ENCODE results near the gene PDE11A. TPM values are rescaled to one million over a fixed set of nuclear protein-coding genes. Genes with fewer than 3 reads are reported as not detected.

The PDE11A gene
- total RNA-seq, 1 donor from 2014 or later: not detected

DNA sequence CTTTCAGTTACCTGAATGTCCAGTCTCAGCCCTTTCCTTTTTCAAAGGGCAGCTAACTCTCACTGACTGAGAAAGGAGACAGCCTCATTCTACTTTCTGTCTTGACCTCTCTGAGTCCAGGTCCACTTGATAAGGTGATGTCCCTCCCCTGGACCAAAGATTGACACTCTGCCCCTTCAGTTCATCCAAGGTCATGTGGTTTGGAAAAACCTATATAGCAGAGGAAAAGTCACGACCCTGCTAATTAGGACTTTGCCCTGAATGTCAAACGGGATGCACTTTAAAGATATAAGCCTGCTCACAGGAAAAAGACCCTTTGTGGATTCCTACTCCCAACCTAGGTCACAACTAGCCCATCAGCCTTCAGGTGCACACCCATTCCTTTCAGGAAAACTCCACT lies 471.7 kb downstream of the PDE11A start:
- Mint-ChIP-seq H3K36me3 (ENCODE audit: low read depth) (no peaks in the 10 kb centered on the region), H3K4me3 (no peak overlapping the region), H3K4me1 (peaks cover 7% of the 10 kb centered on the region), H3K9me3 (no peaks in the 10 kb centered on the region), H3K27me3 (peaks cover 1% of the 10 kb centered on the region), H3K27ac (no peak overlapping the region)
- intact Hi-C loops (cut with micrococcal nuclease): loop anchor here (5.0 to 10.0 kb wide), 2 partner anchors 49 to 116 kb away; a partner anchor contains a TSS
- DNase-seq: no peak

DNA sequence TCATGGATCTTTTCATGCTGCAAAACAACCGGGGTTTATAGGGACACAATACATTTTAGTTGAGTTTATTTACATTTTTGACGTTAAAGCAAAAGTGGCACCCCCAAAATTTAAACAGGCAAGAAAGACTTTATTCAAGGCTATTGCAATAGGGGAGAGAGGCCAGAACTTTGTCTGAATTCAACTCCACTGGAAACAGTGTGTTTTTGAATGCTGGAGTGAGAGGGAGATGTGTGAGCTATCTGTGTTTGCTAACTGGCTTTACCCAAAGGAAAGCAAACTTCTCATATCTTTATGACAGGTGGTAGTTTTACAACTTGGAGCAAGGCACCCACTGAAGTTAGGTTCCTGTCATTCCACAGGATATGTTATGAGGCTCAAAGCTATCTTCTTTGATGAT lies 472.6 kb downstream of the PDE11A start:
- H3K4me3 Mint-ChIP-seq: no peak overlapping the region
- DNase-seq: no peak
- H3K9me3 Mint-ChIP-seq: no peaks in the 10 kb centered on the region
- intact Hi-C loops (cut with micrococcal nuclease): loop anchor here (5.0 to 10.0 kb wide), 2 partner anchors 48 to 115 kb away; a partner anchor contains a TSS
- no peaks in the 10 kb centered on the region for H3K36me3 Mint-ChIP-seq (ENCODE audit: low read depth)
- H3K27ac Mint-ChIP-seq: no peak overlapping the region
- H3K4me1 Mint-ChIP-seq: peaks cover 7% of the 10 kb centered on the region
- H3K27me3 Mint-ChIP-seq: peaks cover 1% of the 10 kb centered on the region

DNA sequence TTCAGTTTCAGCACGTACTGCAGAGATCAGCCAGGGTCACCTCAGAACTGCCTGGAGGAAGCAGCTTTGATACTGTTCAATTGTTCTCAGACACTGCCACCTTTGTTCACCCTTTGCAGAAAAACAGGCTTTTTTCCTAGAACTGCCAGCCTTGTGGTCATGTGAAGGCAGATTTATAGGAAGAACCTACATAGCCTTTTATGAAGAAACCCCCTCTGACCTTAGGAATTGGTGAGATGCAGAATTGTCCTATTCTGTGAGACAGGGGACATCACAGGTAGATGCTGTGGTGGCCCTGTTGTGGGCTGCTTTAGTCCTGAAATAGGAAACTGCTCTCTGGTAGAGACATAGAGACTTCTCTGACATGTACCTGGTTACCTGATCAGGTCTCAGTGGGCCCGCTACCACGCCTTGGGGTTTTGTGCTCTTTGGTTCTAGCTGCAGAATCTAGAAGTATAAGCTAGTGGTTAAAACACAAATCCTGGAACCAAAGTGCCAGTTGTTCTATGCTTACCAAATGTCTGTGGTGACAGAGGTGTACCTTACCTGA lies 473.4 kb downstream of the PDE11A start:
- no peaks in the 10 kb centered on the region for H3K9me3 Mint-ChIP-seq
- peaks cover 1% of the 10 kb centered on the region for H3K27me3 Mint-ChIP-seq
- no peak overlapping the region for H3K4me3 Mint-ChIP-seq
- intact Hi-C loops (cut with micrococcal nuclease): no loop called here
- no peak overlapping the region for H3K27ac Mint-ChIP-seq
- H3K4me1 Mint-ChIP-seq: peaks cover 7% of the 10 kb centered on the region
- H3K36me3 Mint-ChIP-seq (ENCODE audit: low read depth): no peaks in the 10 kb centered on the region
- no peak for DNase-seq

DNA sequence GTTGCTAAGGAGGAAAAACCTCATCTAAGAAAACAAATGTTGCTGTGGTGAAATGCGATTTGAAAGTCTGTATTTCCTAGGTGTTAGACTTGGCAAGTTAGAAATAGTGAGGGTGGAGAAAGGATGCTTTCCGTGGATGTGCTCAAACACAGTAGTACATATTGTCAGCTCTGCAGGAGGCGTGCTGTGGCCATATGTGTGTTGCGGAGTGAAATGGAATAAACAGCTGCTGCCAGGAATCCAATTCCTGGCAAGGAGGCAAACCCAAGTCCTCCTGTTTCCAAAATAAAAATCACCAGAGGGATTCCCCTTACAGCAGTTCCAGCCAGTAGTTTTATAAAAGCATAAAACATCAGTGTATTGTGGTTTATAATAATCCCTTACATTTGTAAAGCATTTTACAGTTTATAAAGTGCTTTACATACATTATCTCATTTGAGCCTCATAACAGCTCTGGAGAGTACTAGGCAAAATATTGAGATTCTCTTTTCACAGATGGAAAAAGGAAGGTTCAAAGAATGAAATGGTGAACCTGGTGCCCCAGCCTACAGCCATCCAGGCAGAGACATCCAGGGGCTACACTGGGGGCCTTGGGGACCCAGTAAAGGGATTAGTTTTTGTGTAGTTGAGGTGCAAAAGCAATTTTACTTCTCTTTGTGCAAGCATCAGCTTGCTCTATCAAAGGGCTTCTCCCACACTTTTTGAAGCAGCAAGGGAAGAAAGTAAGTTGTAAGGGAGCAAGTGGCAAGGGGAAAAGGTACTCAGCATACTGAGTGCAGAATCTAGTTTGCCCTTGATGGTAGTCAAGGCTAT lies 474.0 kb downstream of the PDE11A start:
- no peaks in the 10 kb centered on the region for H3K36me3 Mint-ChIP-seq (ENCODE audit: low read depth)
- peaks cover 7% of the 10 kb centered on the region for H3K4me1 Mint-ChIP-seq
- peaks cover 1% of the 10 kb centered on the region for H3K27me3 Mint-ChIP-seq
- intact Hi-C loops (cut with micrococcal nuclease): no loop called here
- no peak overlapping the region for H3K27ac Mint-ChIP-seq
- no peak for DNase-seq
- H3K4me3 Mint-ChIP-seq: no peak overlapping the region
- no peaks in the 10 kb centered on the region for H3K9me3 Mint-ChIP-seq

DNA sequence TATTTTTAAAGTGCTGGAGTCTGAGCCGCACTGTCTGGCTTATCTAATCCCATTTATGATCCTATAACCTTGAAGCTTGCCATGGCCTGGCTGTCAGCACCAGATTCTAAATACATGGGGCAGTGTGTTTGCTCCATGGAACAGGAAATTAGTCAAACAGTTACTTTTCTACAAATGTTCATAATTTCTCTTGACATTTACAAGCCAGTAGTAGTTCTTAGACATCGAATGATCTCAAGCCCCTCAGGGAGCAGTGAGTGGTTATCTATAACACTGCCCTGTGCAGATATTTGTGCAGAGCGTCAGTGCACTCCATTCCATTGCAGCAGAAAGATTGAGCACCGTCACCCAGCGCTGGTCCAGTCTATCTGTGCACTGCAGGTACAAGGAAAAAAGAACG lies 474.8 kb downstream of the PDE11A start:
- H3K27ac Mint-ChIP-seq: no peak overlapping the region
- H3K9me3 Mint-ChIP-seq: no peaks in the 10 kb centered on the region
- DNase-seq: no peak
- intact Hi-C loops (cut with micrococcal nuclease): no loop called here
- H3K36me3 Mint-ChIP-seq (ENCODE audit: low read depth): no peaks in the 10 kb centered on the region
- H3K4me1 Mint-ChIP-seq: peaks cover 7% of the 10 kb centered on the region
- no peak overlapping the region for H3K4me3 Mint-ChIP-seq
- H3K27me3 Mint-ChIP-seq: peaks cover 1% of the 10 kb centered on the region

DNA sequence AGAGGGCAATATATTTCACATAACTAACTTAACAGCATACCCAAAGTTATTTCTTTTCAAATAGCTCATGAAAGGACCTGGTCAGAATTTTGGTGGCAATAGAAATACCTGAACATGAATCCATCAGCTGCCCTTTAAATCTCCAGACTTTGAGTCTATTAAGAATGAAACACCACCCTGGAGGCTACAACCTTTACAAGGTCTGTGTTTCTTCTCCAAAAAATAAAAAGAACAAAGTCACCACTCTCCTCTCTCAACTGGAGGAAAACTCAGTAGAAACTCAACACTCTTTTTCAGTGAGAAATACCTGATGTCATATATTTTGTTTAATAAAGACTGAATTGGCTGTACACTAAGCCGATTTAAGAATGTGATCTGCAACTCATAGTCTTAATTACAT lies 475.7 kb downstream of the PDE11A start:
- intact Hi-C loops (cut with micrococcal nuclease): no loop called here
- H3K4me3 Mint-ChIP-seq: no peak overlapping the region
- DNase-seq: no peak
- no peak overlapping the region for H3K27ac Mint-ChIP-seq
- H3K36me3 Mint-ChIP-seq (ENCODE audit: low read depth): no peaks in the 10 kb centered on the region
- H3K27me3 Mint-ChIP-seq: no peaks in the 10 kb centered on the region
- H3K4me1 Mint-ChIP-seq: peaks cover 7% of the 10 kb centered on the region
- no peaks in the 10 kb centered on the region for H3K9me3 Mint-ChIP-seq

DNA sequence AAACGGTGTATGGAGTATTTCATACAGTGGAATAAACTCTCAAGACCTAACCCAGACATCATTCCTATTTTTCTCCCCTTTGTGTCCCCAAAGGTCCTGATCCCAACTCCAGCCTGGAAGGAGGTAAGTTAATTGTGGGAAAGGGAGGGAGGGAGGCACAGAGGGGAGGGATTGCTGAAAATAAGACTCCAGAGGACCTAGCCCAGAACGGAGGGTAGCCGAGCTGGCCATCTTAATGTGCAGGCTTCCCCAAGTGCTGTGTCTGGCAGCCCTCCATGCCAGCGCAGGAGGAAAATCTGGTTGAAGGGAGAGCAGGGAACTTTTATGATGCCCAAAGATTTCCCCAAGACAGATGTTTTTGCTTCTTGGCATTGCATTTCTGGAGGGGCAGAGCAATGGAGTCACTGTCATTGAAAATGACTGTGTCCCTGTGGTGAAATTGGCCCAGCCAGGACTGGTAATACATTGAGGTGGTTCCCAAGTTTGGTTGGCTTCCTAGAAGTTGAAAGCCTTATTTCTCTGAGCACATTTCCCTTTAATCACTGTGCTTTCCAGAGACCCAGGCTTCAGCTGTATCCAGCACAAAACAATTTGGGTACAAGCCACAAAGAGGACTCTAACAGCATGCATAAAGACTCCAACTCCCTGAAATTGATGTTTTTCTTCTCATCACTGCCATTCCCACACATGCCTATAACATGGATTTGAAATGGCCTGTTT lies 477.3 kb downstream of the PDE11A start:
- no peaks in the 10 kb centered on the region for H3K27me3 Mint-ChIP-seq
- H3K9me3 Mint-ChIP-seq: no peaks in the 10 kb centered on the region
- DNase-seq: no peak
- no peak overlapping the region for H3K4me3 Mint-ChIP-seq
- H3K4me1 Mint-ChIP-seq: peaks cover 7% of the 10 kb centered on the region
- H3K27ac Mint-ChIP-seq: no peak overlapping the region
- no peaks in the 10 kb centered on the region for H3K36me3 Mint-ChIP-seq (ENCODE audit: low read depth)
- intact Hi-C loops (cut with micrococcal nuclease): no loop called here

DNA sequence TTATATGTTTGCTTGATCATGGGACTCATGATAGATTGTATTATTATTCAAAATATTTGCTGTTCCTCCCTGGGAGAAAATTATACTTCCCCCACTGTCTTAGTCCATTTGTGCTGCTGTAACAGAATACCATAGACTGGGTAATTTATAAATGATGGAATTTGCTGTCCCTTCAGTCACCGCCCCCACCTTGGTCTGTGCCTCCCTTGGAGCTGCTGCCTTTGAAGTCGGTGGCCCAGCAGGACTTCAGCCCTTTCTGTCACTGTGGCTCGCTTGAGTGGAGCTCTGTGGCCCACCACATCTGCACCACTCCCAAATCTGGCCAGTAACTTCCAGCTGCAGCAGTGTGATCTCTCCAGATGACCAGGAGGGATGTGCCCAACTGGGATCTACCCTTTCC lies 479.2 kb downstream of the PDE11A start:
- Mint-ChIP-seq H3K36me3 (ENCODE audit: low read depth) (no peaks in the 10 kb centered on the region), H3K4me1 (peaks cover 2% of the 10 kb centered on the region), H3K27me3 (peaks cover 3% of the 10 kb centered on the region), H3K4me3 (no peak overlapping the region), H3K27ac (no peak overlapping the region), H3K9me3 (no peaks in the 10 kb centered on the region)
- no peak for DNase-seq
- intact Hi-C loops (cut with micrococcal nuclease): no loop called here

DNA sequence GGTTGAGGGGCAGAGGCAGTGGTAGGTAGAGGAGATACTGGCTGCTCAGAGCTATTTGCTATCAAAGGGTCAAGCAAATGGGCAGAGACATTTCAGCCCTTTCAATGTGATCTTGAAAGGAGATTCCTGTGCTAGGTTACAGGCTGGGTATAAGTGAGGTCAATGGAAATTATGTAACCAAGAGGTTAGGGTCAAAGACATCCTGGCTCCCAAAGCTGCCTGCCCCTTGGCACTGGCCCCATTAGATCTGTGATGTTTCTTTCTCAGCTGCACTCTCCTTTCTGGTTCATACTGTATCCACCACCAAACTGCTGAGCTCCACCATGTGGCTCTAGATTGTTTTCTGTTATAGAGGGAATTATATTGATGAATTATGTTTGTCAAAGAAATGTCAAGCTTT lies 479.6 kb downstream of the PDE11A start:
- no peaks in the 10 kb centered on the region for H3K36me3 Mint-ChIP-seq (ENCODE audit: low read depth)
- peaks cover 3% of the 10 kb centered on the region for H3K27me3 Mint-ChIP-seq
- H3K4me3 Mint-ChIP-seq: no peak overlapping the region
- H3K27ac Mint-ChIP-seq: no peak overlapping the region
- intact Hi-C loops (cut with micrococcal nuclease): no loop called here
- no peaks in the 10 kb centered on the region for H3K9me3 Mint-ChIP-seq
- H3K4me1 Mint-ChIP-seq: peaks cover 2% of the 10 kb centered on the region
- no peak for DNase-seq

DNA sequence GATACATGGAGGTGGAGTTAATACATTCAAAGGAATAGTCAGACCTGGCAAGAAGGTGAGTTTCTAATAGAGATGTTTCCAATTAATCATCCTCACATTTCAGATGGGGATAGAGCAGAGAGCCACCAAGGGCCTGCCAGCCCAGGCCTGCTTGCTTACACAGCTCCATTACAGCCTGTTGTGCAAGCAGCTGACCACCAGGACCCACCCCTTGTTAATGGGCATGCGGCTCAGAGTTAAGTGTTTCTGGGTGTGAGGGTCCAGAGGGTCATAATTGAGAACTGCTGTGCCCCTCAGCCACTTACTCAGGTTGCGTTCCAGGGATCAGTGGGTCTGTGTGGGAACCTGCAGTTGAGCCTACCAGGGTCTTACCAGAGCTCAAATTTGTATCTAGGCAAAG lies 480.2 kb downstream of the PDE11A start:
- H3K4me1 Mint-ChIP-seq: no peaks in the 10 kb centered on the region
- no peak overlapping the region for H3K27ac Mint-ChIP-seq
- H3K36me3 Mint-ChIP-seq (ENCODE audit: low read depth): no peaks in the 10 kb centered on the region
- intact Hi-C loops (cut with micrococcal nuclease): no loop called here
- H3K27me3 Mint-ChIP-seq: peaks cover 3% of the 10 kb centered on the region
- DNase-seq: no peak
- no peaks in the 10 kb centered on the region for H3K9me3 Mint-ChIP-seq
- no peak overlapping the region for H3K4me3 Mint-ChIP-seq

DNA sequence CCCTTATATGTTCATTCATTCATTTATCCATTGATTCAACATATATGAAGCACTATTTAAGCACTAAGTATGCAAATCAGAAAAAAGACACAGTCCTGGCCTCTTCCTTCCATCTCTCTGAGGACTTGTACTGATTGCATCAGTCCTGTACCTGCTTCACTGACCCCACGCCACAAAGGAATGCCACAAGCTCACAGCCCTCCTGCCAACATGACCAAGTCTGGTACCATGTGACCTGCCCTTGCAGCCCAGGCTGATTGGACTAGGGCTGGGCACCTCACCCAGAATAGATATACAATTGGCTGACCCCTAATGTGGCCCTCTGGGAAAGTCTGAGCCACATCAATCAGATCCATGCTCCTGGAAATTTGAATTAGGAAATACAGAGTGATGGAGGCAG lies 483.4 kb downstream of the PDE11A start:
- Mint-ChIP-seq H3K36me3 (ENCODE audit: low read depth) (no peaks in the 10 kb centered on the region), H3K27me3 (peaks cover 3% of the 10 kb centered on the region), H3K27ac (no peak overlapping the region), H3K9me3 (no peaks in the 10 kb centered on the region), H3K4me3 (no peak overlapping the region), H3K4me1 (peaks cover 3% of the 10 kb centered on the region)
- no peak for DNase-seq
- intact Hi-C loops (cut with micrococcal nuclease): no loop called here

DNA sequence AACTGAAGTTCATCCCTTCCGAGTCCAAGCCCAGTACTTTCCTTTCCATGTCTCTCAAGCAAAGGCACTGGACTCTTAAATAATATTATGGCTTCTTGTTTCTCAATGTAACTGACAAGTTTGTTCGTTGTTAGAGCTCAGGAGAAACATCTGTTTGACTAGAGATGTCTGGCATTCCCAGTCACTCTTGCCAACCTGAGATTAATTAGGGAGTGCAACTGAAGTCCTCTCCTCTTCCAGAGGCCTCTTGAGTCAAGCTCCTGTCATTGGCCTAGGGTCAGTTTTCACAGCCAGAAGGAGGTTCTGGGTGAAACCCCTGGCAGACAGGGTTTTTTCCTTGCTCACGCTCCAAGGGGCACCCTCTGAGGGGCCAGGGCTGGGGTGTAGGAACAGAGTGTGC lies 483.9 kb downstream of the PDE11A start:
- intact Hi-C loops (cut with micrococcal nuclease): no loop called here
- Mint-ChIP-seq H3K27me3 (peaks cover 3% of the 10 kb centered on the region), H3K36me3 (ENCODE audit: low read depth) (no peaks in the 10 kb centered on the region), H3K4me1 (peaks cover 3% of the 10 kb centered on the region), H3K4me3 (no peak overlapping the region), H3K27ac (no peak overlapping the region), H3K9me3 (no peaks in the 10 kb centered on the region)
- DNase-seq: no peak

DNA sequence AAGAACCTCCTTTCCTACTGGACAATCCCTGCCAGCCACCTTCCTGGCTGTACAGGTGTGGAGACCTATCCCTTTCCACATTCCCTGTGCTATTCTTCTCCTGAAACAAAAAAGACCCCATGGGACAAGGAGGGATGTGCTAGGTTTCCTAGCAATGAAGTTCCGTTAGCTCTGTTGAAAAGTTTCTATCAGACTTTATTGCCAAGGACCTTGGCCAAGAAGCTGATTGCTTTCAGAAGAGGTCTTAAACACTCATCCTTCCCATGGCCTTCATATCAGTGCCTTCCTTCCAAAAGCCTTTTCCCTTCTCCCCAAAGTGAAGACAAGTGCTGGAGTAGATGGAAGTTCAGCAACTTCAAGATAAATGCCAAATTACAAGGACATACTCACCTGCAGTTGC lies 485.2 kb downstream of the PDE11A start:
- Mint-ChIP-seq H3K36me3 (ENCODE audit: low read depth) (no peaks in the 10 kb centered on the region), H3K4me3 (no peak overlapping the region), H3K27me3 (peaks cover 3% of the 10 kb centered on the region), H3K9me3 (peaks cover under 1% of the 10 kb centered on the region), H3K4me1 (peaks cover 3% of the 10 kb centered on the region), H3K27ac (no peak overlapping the region)
- no peak for DNase-seq
- intact Hi-C loops (cut with micrococcal nuclease): no loop called here

DNA sequence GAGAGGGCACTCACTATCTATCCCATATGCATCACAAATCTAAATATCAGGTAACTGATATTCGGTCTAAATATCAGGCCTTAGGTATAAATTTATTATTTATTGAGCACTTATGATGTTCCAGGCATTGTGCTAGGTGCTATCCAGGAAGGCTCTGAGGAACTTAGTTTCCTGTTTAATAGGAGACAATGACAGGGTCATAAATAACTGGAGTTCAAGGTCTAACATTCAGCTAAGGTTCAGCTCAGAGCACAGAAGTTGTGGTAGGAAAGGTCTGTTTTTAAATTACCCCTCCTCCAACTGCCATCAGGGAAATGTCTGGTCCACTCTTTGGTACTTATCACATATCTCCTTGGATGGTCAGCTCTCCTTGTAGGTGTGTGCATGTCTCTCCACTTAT lies 486.4 kb downstream of the PDE11A start:
- DNase-seq: no peak
- intact Hi-C loops (cut with micrococcal nuclease): no loop called here
- H3K4me3 Mint-ChIP-seq: no peak overlapping the region
- peaks cover 5% of the 10 kb centered on the region for H3K27me3 Mint-ChIP-seq
- peaks cover 5% of the 10 kb centered on the region for H3K9me3 Mint-ChIP-seq
- no peaks in the 10 kb centered on the region for H3K36me3 Mint-ChIP-seq (ENCODE audit: low read depth)
- peaks cover 3% of the 10 kb centered on the region for H3K4me1 Mint-ChIP-seq
- no peak overlapping the region for H3K27ac Mint-ChIP-seq

Measured in activated CD4-positive, alpha-beta T cell treated with anti-CD3 and anti-CD28 coated beads, Interleukin-2, amount 10 ng/mL, durations not matched to agents 24 days and 14 days (primary cell).